Measurements from ENCODE around the gene ATG9B.

- no peak for TF ChIP-seq POLR2A (IDR thresholded peaks at IDR 0.05)
- TF ChIP-seq POLR2AphosphoS5 (IDR thresholded peaks at IDR 0.05): no peak
Measured at GRCh38 chr7:151028948-151029501, 4.7 kb upstream of the ATG9B start.
